CD4-positive, alpha-beta T cell (primary cell): ENCODE data around the gene MPRIP. TPM values are rescaled to one million over a fixed set of nuclear protein-coding genes. Genes with fewer than 3 reads are reported as not detected.

Experiments
- ATAC-seq: fragments of 200-7000 bp; cut with Tn5 transposase; one replicate; pipeline ENCODE4 v1.10.0; 2022; ENCODE audit warnings: mild to moderate bottlenecking; ENCODE audit not compliant: poor library complexity
- CTCF ChIA-PET: fragments of 350-600 bp; sonication (Branson Sonifier 250); formaldehyde crosslinking; loops from one replicate; lab custom pipeline; 2021; ENCODE audit warnings: antibody characterized with exemption, inconsistent platforms; lab: Charles Lee
- POLR2A ChIA-PET: fragments of 350-600 bp; sonication (Branson Sonifier 250); formaldehyde crosslinking; loops from one replicate; lab custom pipeline; 2021; ENCODE audit warnings: antibody characterized with exemption, inconsistent platforms; lab: Charles Lee
- DNase-seq, 14 experiments: peaks; one replicate each; pipeline ENCODE4 v3.0.0-alpha.2; 2013 to 2020; ENCODE audit warnings: mixed read lengths in 2 of 14
- H3K27ac ChIP-seq, 2 donors: one replicate each; pipeline versions ENCODE4 v1.5.1 to v1.7.0; 2013; ENCODE audit warnings: low read length in 2 of 2, low read depth in 1 of 2, mild to moderate bottlenecking in 1 of 2
- H3K27me3 ChIP-seq, 2 experiments: 1 replicate in 1 of 2; 2 replicates in 1 of 2; pipeline versions ENCODE4 v1.6.1 to v1.7.0; 2013; ENCODE audit warnings: low read length in 2 of 2, control low read depth in 1 of 2, mild to moderate bottlenecking in 1 of 2, moderate library complexity in 1 of 2; ENCODE audit not compliant: insufficient read depth in 2 of 2, control insufficient read depth in 1 of 2
- H3K36me3 ChIP-seq: one replicate; pipeline ENCODE4 v1.6.1; 2013; ENCODE audit warnings: low read length, control low read depth; ENCODE audit not compliant: insufficient read depth
- H3K4me1 ChIP-seq: one replicate; pipeline ENCODE4 v1.6.1; 2013; ENCODE audit warnings: low read length, control low read depth; ENCODE audit not compliant: insufficient read depth
- H3K4me3 ChIP-seq: one replicate; pipeline ENCODE4 v1.5.1; 2013; ENCODE audit warnings: mild to moderate bottlenecking, low read length, moderate library complexity
- H3K9me3 ChIP-seq, 2 experiments: 1 replicate in 1 of 2; 2 replicates in 1 of 2; pipeline versions ENCODE4 v1.6.1 to v1.7.0; 2013; ENCODE audit warnings: low read length in 2 of 2, mild to moderate bottlenecking in 2 of 2, control low read depth in 1 of 2, moderate library complexity in 1 of 2; ENCODE audit not compliant: control insufficient read depth in 1 of 2, insufficient read depth in 1 of 2
- H3K27ac Mint-ChIP-seq: one replicate; pipeline ENCODE4 v1.8.0; 2020; ENCODE audit warnings: mixed read lengths
- H3K27me3 Mint-ChIP-seq: one replicate; pipeline ENCODE4 v1.8.0; 2021; ENCODE audit warnings: mixed read lengths
- H3K36me3 Mint-ChIP-seq: one replicate; pipeline ENCODE4 v1.8.0; 2021; ENCODE audit warnings: low read depth, mixed read lengths
- H3K4me1 Mint-ChIP-seq: one replicate; pipeline ENCODE4 v1.8.0; 2021; ENCODE audit warnings: low read depth, mixed read lengths
- H3K4me3 Mint-ChIP-seq: one replicate; pipeline ENCODE4 v1.8.0; 2020; ENCODE audit warnings: mild to moderate bottlenecking, mixed read lengths
- H3K9me3 Mint-ChIP-seq: one replicate; pipeline ENCODE4 v1.8.0; 2020; ENCODE audit warnings: mixed read lengths
- intact Hi-C, 2 experiments: fragments of 100-400 bp; cut with DNase I in 1 of 2; cut with micrococcal nuclease in 1 of 2; formaldehyde crosslinking; loops; one replicate each; pipeline versions ENCODE4 v1.15.1 to v1.9.0; 2023 to 2025; cut with DNase I, micrococcal nuclease
- total RNA-seq, 174 experiments: library from RNA in 2 of 174; stranded (reverse) in 2 of 174; gene quantifications; one replicate each; pipeline ENCODE4 v1.2.3 and lab custom pipeline; 2021 to 2026
- TF ChIP-seq, protein P1 (sequence below): fragments of 200-600 bp; IDR thresholded peaks from one replicate; pipeline ENCODE4 v1.8.0; 2022; ENCODE audit warnings: antibody characterized with exemption, mild to moderate bottlenecking

MPRIP gene
- total RNA-seq, 2 experiments from 2014 or later = 176 to 188 TPM

DNA sequence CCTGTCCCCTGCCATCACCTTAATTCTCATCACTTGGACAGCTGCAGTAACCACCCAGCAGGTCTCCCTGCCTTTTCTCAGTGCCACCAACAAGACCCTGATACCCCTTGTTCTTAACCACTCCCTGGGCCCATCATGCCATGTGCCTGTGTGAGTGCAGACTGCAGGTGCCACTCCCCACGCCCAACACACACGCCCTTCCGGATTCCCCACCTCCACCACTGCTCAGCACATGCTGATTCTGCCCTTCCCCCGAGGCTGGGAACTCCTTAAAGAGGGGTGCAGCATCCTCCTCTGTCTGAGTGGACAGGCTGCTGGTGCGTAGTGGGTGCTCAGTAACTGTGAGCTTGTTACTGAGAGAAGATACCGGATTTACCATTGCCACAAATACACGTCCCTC is 111.5 kb downstream of the MPRIP start:
- intact Hi-C loops = loop anchor here (5.0 to 10.0 kb wide), 2 partner anchors 51 to 54 kb away; partner anchors contain the start of gene PLD6 (in 2 of the 2)
- Mint-ChIP-seq H3K4me3 (peak overlapping the region; percentile 48), H3K4me1 (peaks cover 48% of the 10 kb centered on the region), H3K9me3 (no peaks in the 10 kb centered on the region), H3K27me3 (no peaks in the 10 kb centered on the region), H3K36me3 (peaks cover 83% of the 10 kb centered on the region), H3K27ac (peak overlapping the region; percentile 81)
- DNase-seq (peak in 3 of 14 experiments; percentile 13 to 42 (median 21)), ATAC-seq (peak; percentile 65)
- Histone ChIP-seq H3K27ac (peak overlapping the region in 1 of 2 donors; percentile 27), H3K4me1 (peaks cover 54% of the 10 kb centered on the region), H3K27me3 (no peaks in the 10 kb centered on the region), H3K9me3 (no peaks in the 10 kb centered on the region), H3K4me3 (no peak overlapping the region), H3K36me3 (peaks cover 71% of the 10 kb centered on the region)
- POLR2A ChIA-PET = interaction anchor here (1.2 kb wide), 1 partner anchor 19 kb away, joined by 4 read pairs; no protein-coding TSS in a partner anchor
- TF ChIP-seq, protein P1, sequence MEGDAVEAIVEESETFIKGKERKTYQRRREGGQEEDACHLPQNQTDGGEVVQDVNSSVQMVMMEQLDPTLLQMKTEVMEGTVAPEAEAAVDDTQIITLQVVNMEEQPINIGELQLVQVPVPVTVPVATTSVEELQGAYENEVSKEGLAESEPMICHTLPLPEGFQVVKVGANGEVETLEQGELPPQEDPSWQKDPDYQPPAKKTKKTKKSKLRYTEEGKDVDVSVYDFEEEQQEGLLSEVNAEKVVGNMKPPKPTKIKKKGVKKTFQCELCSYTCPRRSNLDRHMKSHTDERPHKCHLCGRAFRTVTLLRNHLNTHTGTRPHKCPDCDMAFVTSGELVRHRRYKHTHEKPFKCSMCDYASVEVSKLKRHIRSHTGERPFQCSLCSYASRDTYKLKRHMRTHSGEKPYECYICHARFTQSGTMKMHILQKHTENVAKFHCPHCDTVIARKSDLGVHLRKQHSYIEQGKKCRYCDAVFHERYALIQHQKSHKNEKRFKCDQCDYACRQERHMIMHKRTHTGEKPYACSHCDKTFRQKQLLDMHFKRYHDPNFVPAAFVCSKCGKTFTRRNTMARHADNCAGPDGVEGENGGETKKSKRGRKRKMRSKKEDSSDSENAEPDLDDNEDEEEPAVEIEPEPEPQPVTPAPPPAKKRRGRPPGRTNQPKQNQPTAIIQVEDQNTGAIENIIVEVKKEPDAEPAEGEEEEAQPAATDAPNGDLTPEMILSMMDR = no peak
- CTCF ChIA-PET = no interaction called here

DNA sequence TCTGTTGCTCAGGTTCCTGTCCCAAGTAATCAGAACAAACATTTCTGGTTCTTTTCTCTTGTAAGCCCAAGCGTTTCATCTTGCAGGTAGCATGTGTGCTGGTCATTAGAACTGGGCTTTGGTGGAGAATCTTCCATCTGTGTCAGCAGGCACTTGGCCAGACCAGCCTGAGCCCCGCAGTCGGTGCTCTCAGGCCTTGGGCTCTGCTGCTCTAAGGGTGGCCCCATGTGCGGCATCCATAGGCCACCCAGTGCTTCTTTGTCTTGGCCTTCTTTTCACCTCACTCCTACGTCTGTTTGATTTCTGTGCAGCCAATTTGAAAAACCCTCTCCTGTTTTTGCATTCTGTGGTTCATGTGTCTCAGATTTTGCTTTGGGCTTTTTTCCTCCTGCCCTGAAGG is 112.3 kb downstream of the MPRIP start:
- H3K4me3 Mint-ChIP-seq = peak overlapping the region; percentile 61
- intact Hi-C loops = loop anchor here (5.0 to 10.0 kb wide), 2 partner anchors 50 to 53 kb away; partner anchors contain the start of gene PLD6 (in 2 of the 2)
- Histone ChIP-seq H3K36me3 (peaks cover 78% of the 10 kb centered on the region), H3K27ac (peak overlapping the region in 1 of 2 donors; percentile 0), H3K9me3 (no peaks in the 10 kb centered on the region), H3K27me3 (no peaks in the 10 kb centered on the region), H3K4me3 (no peak overlapping the region), H3K4me1 (peaks cover 54% of the 10 kb centered on the region)
- no peak for DNase-seq
- no peaks in the 10 kb centered on the region for H3K9me3 Mint-ChIP-seq
- TF ChIP-seq, protein P1 = no peak
- ATAC-seq = no peak
- H3K4me1 Mint-ChIP-seq = peaks cover 48% of the 10 kb centered on the region
- POLR2A ChIA-PET = interaction anchor here (0.6 to 1.2 kb wide), 2 partner anchors 18 to 45 kb away, joined by 3 to 4 read pairs; no protein-coding TSS in a partner anchor
- peaks cover 84% of the 10 kb centered on the region for H3K36me3 Mint-ChIP-seq
- peak overlapping the region; percentile 81 for H3K27ac Mint-ChIP-seq
- CTCF ChIA-PET = no interaction called here
- H3K27me3 Mint-ChIP-seq = no peaks in the 10 kb centered on the region

DNA sequence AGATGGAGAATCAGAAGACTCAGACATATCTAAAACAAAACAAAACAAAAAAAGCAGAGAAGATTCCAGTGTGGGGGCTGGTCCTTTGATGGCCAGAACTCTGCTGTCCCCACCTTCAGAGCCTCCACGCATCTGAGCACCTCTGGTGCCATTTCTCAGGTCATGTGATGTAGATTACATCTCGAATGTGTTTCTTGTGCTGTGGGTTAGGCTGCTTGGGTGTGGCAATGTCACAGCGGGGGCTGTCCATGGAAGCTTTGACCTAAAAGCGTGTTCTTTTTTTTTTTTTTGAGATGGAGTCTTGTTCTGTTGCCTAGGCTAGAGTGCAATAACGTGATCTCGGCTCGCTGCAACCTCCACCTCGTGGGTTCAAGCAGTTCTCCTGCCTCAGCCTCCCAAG is 112.7 kb downstream of the MPRIP start:
- no peaks in the 10 kb centered on the region for H3K9me3 Mint-ChIP-seq
- no peak overlapping the region for H3K27ac ChIP-seq
- TF ChIP-seq, protein P1 = no peak
- H3K4me1 Mint-ChIP-seq = peaks cover 48% of the 10 kb centered on the region
- H3K4me1 ChIP-seq = peaks cover 54% of the 10 kb centered on the region
- H3K27me3 ChIP-seq = no peaks in the 10 kb centered on the region
- intact Hi-C loops = loop anchor here (5.0 to 10.0 kb wide), 2 partner anchors 50 to 52 kb away; partner anchors contain the start of gene PLD6 (in 2 of the 2)
- peak in 4 of 14 experiments; percentile 15 to 52 (median 48) for DNase-seq
- H3K9me3 ChIP-seq = no peaks in the 10 kb centered on the region
- peak; percentile 51 for ATAC-seq
- CTCF ChIA-PET = no interaction called here
- peak overlapping the region; percentile 61 for H3K4me3 Mint-ChIP-seq
- no peaks in the 10 kb centered on the region for H3K27me3 Mint-ChIP-seq
- peak overlapping the region; percentile 81 for H3K27ac Mint-ChIP-seq
- H3K36me3 Mint-ChIP-seq = peaks cover 84% of the 10 kb centered on the region
- H3K36me3 ChIP-seq = peaks cover 78% of the 10 kb centered on the region
- POLR2A ChIA-PET = interaction anchor here (0.6 to 1.6 kb wide), 7 partner anchors 20 to 166 kb away, joined by 3 to 10 read pairs (median 4); no protein-coding TSS in a partner anchor
- H3K4me3 ChIP-seq = no peak overlapping the region
